HEK293 (cell line): Measurements from ENCODE around the gene ZNF644.

Experiments
- GLI4 ChIP-seq: fragments of 450-650 bp; formaldehyde crosslinking; IDR thresholded peaks from 2 replicates; pipeline ENCODE4 v1.5.1; 2016; ENCODE audit warnings: missing biosample characterization, missing genetic modification characterization
- MYNN ChIP-seq: fragments of 450-650 bp; formaldehyde crosslinking; IDR thresholded peaks from 2 replicates; pipeline ENCODE4 v1.5.1; 2016; ENCODE audit warnings: missing biosample characterization, missing genetic modification characterization, borderline replicate concordance
- ZBTB11 ChIP-seq: fragments of 450-650 bp; formaldehyde crosslinking; conservative IDR thresholded peaks from 2 replicates; pipeline ENCODE4 v1.5.1; 2016; ENCODE audit warnings: low read depth, missing biosample characterization, missing genetic modification characterization
- ZBTB21 ChIP-seq: fragments of 450-650 bp; formaldehyde crosslinking; IDR thresholded peaks from 2 replicates; pipeline ENCODE4 v1.5.1; 2017; ENCODE audit warnings: missing biosample characterization, missing genetic modification characterization
- ZBTB44 ChIP-seq: fragments of 450-650 bp; IDR thresholded peaks from 2 replicates; pipeline ENCODE4 v1.5.1; 2018; ENCODE audit warnings: missing biosample characterization, mild to moderate bottlenecking, missing genetic modification characterization
- ZIC2 ChIP-seq: fragments of 450-650 bp; formaldehyde crosslinking; IDR thresholded peaks from 2 replicates; pipeline ENCODE4 v1.5.1; 2016; ENCODE audit warnings: missing biosample characterization, missing genetic modification characterization
- ZNF114 ChIP-seq: fragments of 450-650 bp; formaldehyde crosslinking; IDR thresholded peaks from 2 replicates; pipeline ENCODE4 v1.5.0; 2017; ENCODE audit warnings: missing biosample characterization, missing genetic modification characterization
- ZNF140 ChIP-seq: fragments of 450-650 bp; formaldehyde crosslinking; IDR thresholded peaks from 2 replicates; pipeline ENCODE4 v1.5.1; 2016; ENCODE audit warnings: missing biosample characterization, missing genetic modification characterization
- ZNF157 ChIP-seq: fragments of 450-650 bp; formaldehyde crosslinking; IDR thresholded peaks from 2 replicates; pipeline ENCODE4 v1.5.1; 2016; ENCODE audit warnings: missing biosample characterization, missing genetic modification characterization
- ZNF16 ChIP-seq: fragments of 450-650 bp; formaldehyde crosslinking; IDR thresholded peaks from 2 replicates; pipeline ENCODE4 v1.5.1; 2016; ENCODE audit warnings: low read depth, missing biosample characterization, missing genetic modification characterization
- ZNF2 ChIP-seq: fragments of 450-650 bp; formaldehyde crosslinking; IDR thresholded peaks from 2 replicates; pipeline ENCODE4 v1.5.1; 2016; ENCODE audit warnings: missing biosample characterization, missing genetic modification characterization
- ZNF23 ChIP-seq: fragments of 450-650 bp; formaldehyde crosslinking; IDR thresholded peaks from 2 replicates; pipeline ENCODE4 v1.5.1; 2016; ENCODE audit warnings: missing biosample characterization, missing genetic modification characterization, borderline replicate concordance
- ZNF266 ChIP-seq: fragments of 450-650 bp; formaldehyde crosslinking; IDR thresholded peaks from 2 replicates; pipeline ENCODE4 v1.5.1; 2016; ENCODE audit warnings: missing biosample characterization, missing genetic modification characterization, low read depth
- ZNF280C ChIP-seq: fragments of 450-650 bp; formaldehyde crosslinking; IDR thresholded peaks from 2 replicates; pipeline ENCODE4 v1.5.1; 2016; ENCODE audit warnings: missing biosample characterization, missing genetic modification characterization
- ZNF324 ChIP-seq: fragments of 450-650 bp; formaldehyde crosslinking; IDR thresholded peaks from 2 replicates; pipeline ENCODE4 v1.5.1; 2016; ENCODE audit warnings: missing biosample characterization, missing genetic modification characterization
- ZNF335 ChIP-seq: fragments of 450-650 bp; formaldehyde crosslinking; conservative IDR thresholded peaks from 2 replicates; pipeline ENCODE4 v1.5.1; 2016; ENCODE audit warnings: missing biosample characterization, missing genetic modification characterization
- ZNF394 ChIP-seq: fragments of 450-650 bp; formaldehyde crosslinking; IDR thresholded peaks from 2 replicates; pipeline ENCODE4 v1.5.1; 2016; ENCODE audit warnings: missing biosample characterization, missing genetic modification characterization, mild to moderate bottlenecking, moderate library complexity, borderline replicate concordance
- ZNF473 ChIP-seq: fragments of 450-650 bp; formaldehyde crosslinking; IDR thresholded peaks from 2 replicates; pipeline ENCODE4 v1.5.1; 2017; ENCODE audit warnings: missing biosample characterization, missing genetic modification characterization
- ZNF544 ChIP-seq: fragments of 450-650 bp; formaldehyde crosslinking; IDR thresholded peaks from 2 replicates; pipeline ENCODE4 v1.5.0; 2017; ENCODE audit warnings: missing biosample characterization, missing genetic modification characterization
- ZNF560 ChIP-seq: fragments of 450-650 bp; formaldehyde crosslinking; IDR thresholded peaks from 2 replicates; pipeline ENCODE4 v1.5.1; 2017; ENCODE audit warnings: missing biosample characterization, missing genetic modification characterization, borderline replicate concordance
- ZNF571 ChIP-seq: fragments of 450-650 bp; formaldehyde crosslinking; IDR thresholded peaks from 2 replicates; pipeline ENCODE4 v1.5.0; 2017; ENCODE audit warnings: missing biosample characterization, missing genetic modification characterization
- ZNF585B ChIP-seq: fragments of 450-650 bp; formaldehyde crosslinking; IDR thresholded peaks from 2 replicates; pipeline ENCODE4 v1.5.1; 2016; ENCODE audit warnings: missing biosample characterization, missing genetic modification characterization
- ZNF658 ChIP-seq: fragments of 450-650 bp; formaldehyde crosslinking; IDR thresholded peaks from 2 replicates; pipeline ENCODE4; 2016; ENCODE audit warnings: missing biosample characterization, missing genetic modification characterization
- ZNF664 ChIP-seq: fragments of 450-650 bp; formaldehyde crosslinking; IDR thresholded peaks from 2 replicates; pipeline ENCODE4 v1.5.1; 2016; ENCODE audit warnings: missing biosample characterization, missing genetic modification characterization
- ZNF707 ChIP-seq: fragments of 450-650 bp; formaldehyde crosslinking; IDR thresholded peaks from 2 replicates; pipeline ENCODE4 v1.5.1; 2016; ENCODE audit warnings: missing biosample characterization, missing genetic modification characterization
- ZNF777 ChIP-seq: fragments of 450-650 bp; formaldehyde crosslinking; IDR thresholded peaks from 2 replicates; pipeline ENCODE4 v1.5.1; 2017; ENCODE audit warnings: missing biosample characterization, missing genetic modification characterization, borderline replicate concordance
- TF ChIP-seq, protein P1 (sequence below): fragments of 450-650 bp; formaldehyde crosslinking; IDR thresholded peaks from 2 replicates; pipeline ENCODE4 v1.5.1; 2016; ENCODE audit warnings: missing biosample characterization, missing genetic modification characterization
- TF ChIP-seq, protein P2 (sequence below): fragments of 450-650 bp; formaldehyde crosslinking; IDR thresholded peaks from 2 replicates; pipeline ENCODE4 v1.5.1; 2016; ENCODE audit warnings: missing biosample characterization, missing genetic modification characterization
- TF ChIP-seq, protein P3 (sequence below): fragments of 450-650 bp; formaldehyde crosslinking; IDR thresholded peaks from 2 replicates; pipeline ENCODE4 v1.5.1; 2016; ENCODE audit warnings: missing biosample characterization, missing genetic modification characterization, low read depth

Gene ZNF644

GRCh38 chr1:91021686-91022517 lies at the start of gene ZNF644 (continued):
- TF ChIP-seq ZNF777 (tag by site-specific recombination) = no peak
- no peak for TF ChIP-seq ZNF157 (tag by site-specific recombination)
- TF ChIP-seq ZIC2 (tag by site-specific recombination) = peak; percentile 64
- no peak for TF ChIP-seq ZNF658 (tag by site-specific recombination)
- no peak for TF ChIP-seq ZNF266
- peak; percentile 90 for TF ChIP-seq ZNF335
- 0 out of 2 replicates have a peak, but pooled peaks have one; percentile 26 for TF ChIP-seq ZBTB21
- TF ChIP-seq ZNF544 = no peak
- no peak for TF ChIP-seq ZNF585B (tag by site-specific recombination)
- no peak for TF ChIP-seq ZNF560 (tag by site-specific recombination)
- TF ChIP-seq MYNN (tag by site-specific recombination) = no peak
- TF ChIP-seq ZNF114 (tag by site-specific recombination) = no peak
- no peak for TF ChIP-seq GLI4
- TF ChIP-seq ZNF473 (tag by site-specific recombination) = no peak
- TF ChIP-seq ZNF707 = no peak
- peak; percentile 86 for TF ChIP-seq ZBTB11 (tag by site-specific recombination)
- TF ChIP-seq, protein P1, sequence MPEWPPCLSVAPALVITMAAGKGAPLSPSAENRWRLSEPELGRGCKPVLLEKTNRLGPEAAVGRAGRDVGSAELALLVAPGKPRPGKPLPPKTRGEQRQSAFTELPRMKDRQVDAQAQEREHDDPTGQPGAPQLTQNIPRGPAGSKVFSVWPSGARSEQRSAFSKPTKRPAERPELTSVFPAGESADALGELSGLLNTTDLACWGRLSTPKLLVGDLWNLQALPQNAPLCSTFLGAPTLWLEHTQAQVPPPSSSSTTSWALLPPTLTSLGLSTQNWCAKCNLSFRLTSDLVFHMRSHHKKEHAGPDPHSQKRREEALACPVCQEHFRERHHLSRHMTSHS (tag by site-specific recombination) = no peak
- TF ChIP-seq ZNF664 (tag by site-specific recombination) = no peak
- no peak for TF ChIP-seq ZBTB44 (tag by site-specific recombination)
- TF ChIP-seq ZNF394 (tag by site-specific recombination) = peak; percentile 79; the same call in 1 of the 2 replicates
- no peak for TF ChIP-seq ZNF571 (tag by site-specific recombination)
- TF ChIP-seq, protein P2, sequence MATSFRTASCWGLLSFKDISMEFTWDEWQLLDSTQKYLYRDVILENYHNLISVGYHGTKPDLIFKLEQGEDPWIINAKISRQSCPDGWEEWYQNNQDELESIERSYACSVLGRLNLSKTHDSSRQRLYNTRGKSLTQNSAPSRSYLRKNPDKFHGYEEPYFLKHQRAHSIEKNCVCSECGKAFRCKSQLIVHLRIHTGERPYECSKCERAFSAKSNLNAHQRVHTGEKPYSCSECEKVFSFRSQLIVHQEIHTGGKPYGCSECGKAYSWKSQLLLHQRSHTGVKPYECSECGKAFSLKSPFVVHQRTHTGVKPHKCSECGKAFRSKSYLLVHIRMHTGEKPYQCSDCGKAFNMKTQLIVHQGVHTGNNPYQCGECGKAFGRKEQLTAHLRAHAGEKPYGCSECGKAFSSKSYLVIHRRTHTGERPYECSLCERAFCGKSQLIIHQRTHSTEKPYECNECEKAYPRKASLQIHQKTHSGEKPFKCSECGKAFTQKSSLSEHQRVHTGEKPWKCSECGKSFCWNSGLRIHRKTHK (tag by site-specific recombination) = no peak
- no peak for TF ChIP-seq ZNF324 (tag by site-specific recombination)
- no peak for TF ChIP-seq ZNF23
- TF ChIP-seq ZNF140 (tag by site-specific recombination) = no peak
- TF ChIP-seq ZNF280C (tag by site-specific recombination) = no peak
- peak; percentile 40 for TF ChIP-seq ZNF2
- TF ChIP-seq, protein P3, sequence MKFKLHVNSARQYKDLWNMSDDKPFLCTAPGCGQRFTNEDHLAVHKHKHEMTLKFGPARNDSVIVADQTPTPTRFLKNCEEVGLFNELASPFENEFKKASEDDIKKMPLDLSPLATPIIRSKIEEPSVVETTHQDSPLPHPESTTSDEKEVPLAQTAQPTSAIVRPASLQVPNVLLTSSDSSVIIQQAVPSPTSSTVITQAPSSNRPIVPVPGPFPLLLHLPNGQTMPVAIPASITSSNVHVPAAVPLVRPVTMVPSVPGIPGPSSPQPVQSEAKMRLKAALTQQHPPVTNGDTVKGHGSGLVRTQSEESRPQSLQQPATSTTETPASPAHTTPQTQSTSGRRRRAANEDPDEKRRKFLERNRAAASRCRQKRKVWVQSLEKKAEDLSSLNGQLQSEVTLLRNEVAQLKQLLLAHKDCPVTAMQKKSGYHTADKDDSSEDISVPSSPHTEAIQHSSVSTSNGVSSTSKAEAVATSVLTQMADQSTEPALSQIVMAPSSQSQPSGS = peak; percentile 25; the same call in 1 of the 2 replicates
- no peak for TF ChIP-seq ZNF16 (tag by site-specific recombination)
